K562 (cell line): ENCODE results near the gene PAIP2. TPM values are rescaled to one million over a fixed set of nuclear protein-coding genes. Genes with fewer than 3 reads are reported as not detected.
A peak's percentile ranks its signal among the peaks of the same experiment; 100 is the strongest.

Source experiments
- FOXO4 ChIP-seq: fragments of 450-650 bp; formaldehyde crosslinking; IDR thresholded peaks from 2 replicates; pipeline ENCODE4 v1.4.0; 2020; ENCODE audit warnings: mild to moderate bottlenecking, moderate library complexity
- HDAC2 ChIP-seq: fragments of 450-650 bp; IDR thresholded peaks from 2 replicates; pipeline ENCODE4 v1.6.1; 2016; ENCODE audit warnings: mild to moderate bottlenecking
- MGA ChIP-seq: fragments of 450-650 bp; IDR thresholded peaks from 2 replicates; pipeline ENCODE4 v1.6.1; 2016; ENCODE audit warnings: mild to moderate bottlenecking, moderate library complexity
- NFE2 ChIP-seq: IDR thresholded peaks from 2 replicates; pipeline ENCODE4 v1.6.1; 2014; ENCODE audit warnings: antibody characterized with exemption, low read depth
- NONO ChIP-seq, 2 experiments: fragments of 200-400 bp in 1 of 2; fragments of 450-650 bp in 1 of 2; formaldehyde crosslinking in 1 of 2; IDR thresholded peaks; 2 replicates each; pipeline ENCODE4 v1.6.1; 2017; ENCODE audit warnings: low read depth in 2 of 2, mild to moderate bottlenecking in 2 of 2, moderate library complexity in 2 of 2, low read length in 1 of 2
- polyA plus RNA-seq, 8 experiments: library from polyadenylated mRNA; depleted of rRNA in 4 of 8; stranded (reverse) in 5 of 8; unstranded in 3 of 8; fragments of >200 nt; fragmentation: Nextera tagmentation in 2 of 8; fragmentation: Illumina TruSeq in 1 of 8; extraction: Ambion mirVana in 2 of 8; extraction: Trizol in 1 of 8; gene quantifications; 2 replicates each; pipeline versions ENCODE4 v1.2.1 to v1.2.3, GENCODE V29; 2011 to 2014; ENCODE audit warnings: inconsistent platforms in 1 of 8, missing spikeins in 1 of 8
- total RNA-seq, 7 experiments: library from RNA; depleted of rRNA in 6 of 7; stranded (reverse); fragments of >200 nt in 6 of 7; fragmentation: Illumina TruSeq in 2 of 7; extraction: Trizol in 2 of 7; gene quantifications; 2 replicates each; pipeline versions ENCODE4 v1.2.1 to v1.2.3, GENCODE V29; 2011 to 2021; ENCODE audit warnings: low replicate concordance in 1 of 7
- TF ChIP-seq, protein P1 (sequence below): fragments of 450-650 bp; IDR thresholded peaks from 2 replicates; pipeline ENCODE4 v1.6.1; 2016; ENCODE audit warnings: borderline replicate concordance
- TF ChIP-seq, protein P2 (sequence below), 2 experiments: fragments of 450-650 bp; IDR thresholded peaks; 2 replicates each; pipeline ENCODE4 v1.6.1; 2016
- TF ChIP-seq, protein P3 (sequence below): fragments of 250-450 bp; sonication (Bioruptor Pico); IDR thresholded peaks from 2 replicates; pipeline ENCODE4 v1.5.0; 2021

PAIP2 gene
- total and polyA plus RNA-seq, 9 of the 15 experiments (the other 6 are each of a cell fraction or from before 2014, with no cell fraction given) = 78.3 to 187 (median 128) TPM

- TF ChIP-seq, protein P1, sequence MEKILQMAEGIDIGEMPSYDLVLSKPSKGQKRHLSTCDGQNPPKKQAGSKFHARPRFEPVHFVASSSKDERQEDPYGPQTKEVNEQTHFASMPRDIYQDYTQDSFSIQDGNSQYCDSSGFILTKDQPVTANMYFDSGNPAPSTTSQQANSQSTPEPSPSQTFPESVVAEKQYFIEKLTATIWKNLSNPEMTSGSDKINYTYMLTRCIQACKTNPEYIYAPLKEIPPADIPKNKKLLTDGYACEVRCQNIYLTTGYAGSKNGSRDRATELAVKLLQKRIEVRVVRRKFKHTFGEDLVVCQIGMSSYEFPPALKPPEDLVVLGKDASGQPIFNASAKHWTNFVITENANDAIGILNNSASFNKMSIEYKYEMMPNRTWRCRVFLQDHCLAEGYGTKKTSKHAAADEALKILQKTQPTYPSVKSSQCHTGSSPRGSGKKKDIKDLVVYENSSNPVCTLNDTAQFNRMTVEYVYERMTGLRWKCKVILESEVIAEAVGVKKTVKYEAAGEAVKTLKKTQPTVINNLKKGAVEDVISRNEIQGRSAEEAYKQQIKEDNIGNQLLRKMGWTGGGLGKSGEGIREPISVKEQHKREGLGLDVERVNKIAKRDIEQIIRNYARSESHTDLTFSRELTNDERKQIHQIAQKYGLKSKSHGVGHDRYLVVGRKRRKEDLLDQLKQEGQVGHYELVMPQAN = peak; percentile 77; the same call in 1 of the 2 replicates
- 0 out of 2 replicates have a peak, but pooled peaks have one; percentile 50 for TF ChIP-seq MGA
- TF ChIP-seq, protein P2, sequence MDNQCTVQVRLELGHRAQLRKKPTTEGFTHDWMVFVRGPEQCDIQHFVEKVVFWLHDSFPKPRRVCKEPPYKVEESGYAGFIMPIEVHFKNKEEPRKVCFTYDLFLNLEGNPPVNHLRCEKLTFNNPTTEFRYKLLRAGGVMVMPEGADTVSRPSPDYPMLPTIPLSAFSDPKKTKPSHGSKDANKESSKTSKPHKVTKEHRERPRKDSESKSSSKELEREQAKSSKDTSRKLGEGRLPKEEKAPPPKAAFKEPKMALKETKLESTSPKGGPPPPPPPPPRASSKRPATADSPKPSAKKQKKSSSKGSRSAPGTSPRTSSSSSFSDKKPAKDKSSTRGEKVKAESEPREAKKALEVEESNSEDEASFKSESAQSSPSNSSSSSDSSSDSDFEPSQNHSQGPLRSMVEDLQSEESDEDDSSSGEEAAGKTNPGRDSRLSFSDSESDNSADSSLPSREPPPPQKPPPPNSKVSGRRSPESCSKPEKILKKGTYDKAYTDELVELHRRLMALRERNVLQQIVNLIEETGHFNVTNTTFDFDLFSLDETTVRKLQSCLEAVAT (IDR thresholded peaks at IDR 0.05) = 0 out of 4 replicates have a peak, but pooled peaks of 1 of the 2 experiments have one; percentile 51
- 0 out of 4 replicates have a peak, but pooled peaks of 1 of the 2 experiments have one; percentile 13 for TF ChIP-seq NONO (IDR thresholded peaks at IDR 0.05; ENCODE audit: low read depth in 2 of 2, low read length in 1 of 2)
- TF ChIP-seq FOXO4 (CRISPR knock-in tag) = 0 out of 2 replicates have a peak, but pooled peaks have one; percentile 32
- TF ChIP-seq, protein P3, sequence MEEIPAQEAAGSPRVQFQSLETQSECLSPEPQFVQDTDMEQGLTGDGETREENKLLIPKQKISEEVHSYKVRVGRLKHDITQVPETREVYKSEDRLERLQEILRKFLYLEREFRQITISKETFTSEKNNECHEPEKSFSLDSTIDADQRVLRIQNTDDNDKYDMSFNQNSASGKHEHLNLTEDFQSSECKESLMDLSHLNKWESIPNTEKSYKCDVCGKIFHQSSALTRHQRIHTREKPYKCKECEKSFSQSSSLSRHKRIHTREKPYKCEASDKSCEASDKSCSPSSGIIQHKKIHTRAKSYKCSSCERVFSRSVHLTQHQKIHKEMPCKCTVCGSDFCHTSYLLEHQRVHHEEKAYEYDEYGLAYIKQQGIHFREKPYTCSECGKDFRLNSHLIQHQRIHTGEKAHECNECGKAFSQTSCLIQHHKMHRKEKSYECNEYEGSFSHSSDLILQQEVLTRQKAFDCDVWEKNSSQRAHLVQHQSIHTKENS = no peak
- TF ChIP-seq HDAC2 = peak; percentile 53; the same call in 1 of the 2 replicates
- TF ChIP-seq NFE2 = peak; percentile 20; the same call in 1 of the 2 replicates
- TF ChIP-seq, all 486 proteins: peak for 15
These were observed 416 bp upstream of the PAIP2 start (continued) for GRCh38 chr5:139341187-139341688.
